A172 (cell line): ENCODE results near the gene MYMK. TPM values are rescaled to one million over a fixed set of nuclear protein-coding genes. Genes with fewer than 3 reads are reported as not detected.

Experiments used
- DNase-seq: peaks from one replicate; pipeline ENCODE4 v3.0.0-alpha.2; 2015; ENCODE audit warnings: low spot score
- total RNA-seq: library from RNA; depleted of rRNA; stranded (reverse); fragments of >200 nt; shearing (Covaris generic); gene quantifications from 2 replicates; pipeline ENCODE4 v1.2.3, GENCODE V29; 2014

The MYMK gene
- total RNA-seq, 1 experiment from 2014 or later, result not detected

- DNase-seq, result no peak
Observed at GRCh38 chr9:133485531-133486260, 39.1 kb downstream of the MYMK start.

- no peak for DNase-seq
Observed at GRCh38 chr9:133484671-133485437, 39.9 kb downstream of the MYMK start.

- no peak for DNase-seq
Observed at GRCh38 chr9:133483611-133484010, 41.1 kb downstream of the MYMK start.

- DNase-seq, result peak; percentile 76
Observed at GRCh38 chr9:133478851-133479711, 45.7 kb downstream of the MYMK start, which contains the start of gene SLC2A6. Gene SLC2A6 (minus strand): TSS chr9:133479099. CDS start chr9:133479059, 40 bp downstream.

GRCh38 chr9:133477992-133478850 lies 46.5 kb downstream of the MYMK start:
- peak; percentile 35 for DNase-seq

- no peak for DNase-seq
Observed at GRCh38 chr9:133477461-133477860, 47.3 kb downstream of the MYMK start.

- DNase-seq, result no peak
Observed at GRCh38 chr9:133476941-133477340, 47.8 kb downstream of the MYMK start.

- no peak for DNase-seq
Observed at GRCh38 chr9:133476036-133476931, 48.5 kb downstream of the MYMK start.

GRCh38 chr9:133475292-133476012 lies 49.3 kb downstream of the MYMK start:
- DNase-seq, result no peak

GRCh38 chr9:133474853-133475252 lies 49.9 kb downstream of the MYMK start:
- no peak for DNase-seq

GRCh38 chr9:133474215-133474614 lies 50.5 kb downstream of the MYMK start:
- DNase-seq, result no peak

- DNase-seq, result no peak
Observed at GRCh38 chr9:133473743-133474142, 51.0 kb downstream of the MYMK start.

GRCh38 chr9:133472753-133473378 lies 51.9 kb downstream of the MYMK start:
- no peak for DNase-seq

GRCh38 chr9:133472277-133472645 lies 52.5 kb downstream of the MYMK start:
- no peak for DNase-seq

GRCh38 chr9:133471551-133472276 lies 53.0 kb downstream of the MYMK start:
- no peak for DNase-seq

GRCh38 chr9:133470988-133471387 lies 53.8 kb downstream of the MYMK start:
- no peak for DNase-seq

- no peak for DNase-seq
Observed at GRCh38 chr9:133470427-133470924, 54.3 kb downstream of the MYMK start.

- no peak for DNase-seq
Observed at GRCh38 chr9:133468777-133469421, 55.9 kb downstream of the MYMK start.
